GM11168 (cell line): ENCODE results near the gene TBC1D14.

ENCODE experiments used
- in situ Hi-C: fragments of 300-500 bp; cut with MboI; formaldehyde crosslinking; loops from one replicate; pipeline ENCODE4 v1.12.0; 2022; ENCODE audit warnings: low sequenced_read_pairs; ENCODE audit not compliant: unreplicated experiment

TBC1D14 gene

DNA sequence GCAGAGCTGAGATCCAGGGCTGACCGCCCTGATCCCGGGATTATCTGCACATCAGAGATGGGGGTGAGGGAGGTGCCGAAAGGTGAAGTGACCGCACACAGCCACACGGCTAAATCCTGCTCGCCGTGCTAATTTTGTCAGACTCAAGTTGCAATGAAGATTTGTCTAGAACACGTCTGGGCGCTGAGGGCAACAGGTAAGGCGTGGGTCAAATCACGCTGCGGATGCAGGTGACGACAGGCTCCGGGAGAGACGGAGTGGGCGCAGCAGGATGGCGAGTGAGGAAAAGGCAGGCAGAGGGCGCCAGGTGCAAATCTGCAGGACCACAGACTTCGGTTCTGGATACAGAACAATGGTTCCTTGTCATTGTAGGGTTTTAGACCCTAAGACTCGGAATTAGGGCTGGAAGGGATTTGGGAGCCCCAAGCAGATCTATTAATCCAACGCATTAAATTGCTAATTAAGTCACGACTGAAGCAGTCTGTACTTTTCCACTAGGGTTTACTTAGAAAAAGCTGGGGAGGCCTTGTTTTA, 1.9 kb upstream of the TBC1D14 start:
- in situ Hi-C loops: no loop called here

- in situ Hi-C loops: no loop called here
These were observed 1.1 kb upstream of the TBC1D14 start for GRCh38 chr4:6908432-6909112.

- in situ Hi-C loops: loop anchor here (5.0 to 10.0 kb wide), 2 partner anchors 62 to 155 kb away; partner anchors contain the start of gene GRPEL1
These were observed 329 bp downstream of the TBC1D14 start for GRCh38 chr4:6909970-6910339.

DNA sequence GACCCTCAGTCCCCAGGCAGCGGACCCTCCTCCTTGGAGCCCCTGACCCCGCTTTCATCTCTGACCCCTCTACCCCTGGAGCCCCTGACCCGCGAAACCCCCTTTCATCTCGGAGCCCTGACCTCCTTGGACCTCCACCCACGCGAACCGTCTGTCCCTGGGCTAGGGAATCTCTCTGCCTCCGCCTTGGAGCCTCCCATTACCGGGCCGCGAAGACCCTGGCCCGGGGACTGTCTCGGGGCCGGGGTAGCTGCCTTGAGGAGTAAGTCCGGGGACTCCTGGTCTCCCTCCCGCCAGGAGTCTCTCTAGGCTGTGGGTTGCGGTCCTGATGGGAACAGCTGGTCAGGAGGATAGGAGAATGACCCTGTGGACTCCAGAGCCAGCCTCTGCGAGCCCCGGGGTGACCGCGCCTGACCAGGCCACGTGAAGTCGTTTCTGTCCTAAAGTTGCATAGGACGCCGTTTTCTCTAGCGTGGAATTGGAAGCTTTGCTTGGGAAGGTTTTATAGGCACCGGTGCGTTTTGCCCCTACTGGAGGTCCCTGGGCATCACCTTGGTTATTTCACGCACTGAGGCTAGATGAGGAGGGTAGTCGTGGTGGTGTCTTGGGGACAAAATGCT, 824 bp downstream of the TBC1D14 start:
- in situ Hi-C loops: loop anchor here (5.0 to 10.0 kb wide), 2 partner anchors 62 to 154 kb away; partner anchors contain the start of gene GRPEL1

- in situ Hi-C loops: loop anchor here (5.0 to 10.0 kb wide), 2 partner anchors 61 to 154 kb away; partner anchors contain the start of gene GRPEL1
These were observed 1.6 kb downstream of the TBC1D14 start for GRCh38 chr4:6910960-6911874.

GRCh38 chr4:6911917-6912316, 2.3 kb downstream of the TBC1D14 start:
- in situ Hi-C loops: loop anchor here (5.0 to 10.0 kb wide), 2 partner anchors 60 to 153 kb away; partner anchors contain the start of gene GRPEL1

GRCh38 chr4:6912441-6912840, 2.8 kb downstream of the TBC1D14 start:
- in situ Hi-C loops: loop anchor here (5.0 to 10.0 kb wide), 2 partner anchors 60 to 152 kb away; partner anchors contain the start of gene GRPEL1

- in situ Hi-C loops: loop anchor here (5.0 to 10.0 kb wide), 2 partner anchors 59 to 151 kb away; partner anchors contain the start of gene GRPEL1
These were observed 3.8 kb downstream of the TBC1D14 start for GRCh38 chr4:6913350-6913905.

DNA sequence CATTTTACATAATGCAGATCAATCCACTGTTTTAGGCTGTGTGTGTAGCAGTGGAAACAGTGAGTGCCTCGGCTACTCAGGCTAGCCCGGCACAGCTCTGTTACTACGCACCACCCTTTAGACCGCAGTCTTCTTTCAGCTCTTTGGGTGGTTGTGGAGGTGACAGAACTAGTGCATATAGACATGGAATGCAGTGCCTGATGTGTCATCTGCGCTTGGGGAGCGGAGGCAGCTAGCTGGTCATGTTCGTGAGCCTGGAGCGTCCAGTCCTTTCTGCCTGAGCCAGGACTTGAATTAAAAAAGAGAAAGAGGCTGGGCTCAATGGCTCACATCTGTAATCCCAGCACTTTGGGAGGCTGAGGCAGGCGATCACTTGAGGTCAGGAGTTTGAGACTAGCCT, 4.8 kb downstream of the TBC1D14 start:
- in situ Hi-C loops: loop anchor here (5.0 to 10.0 kb wide), 2 partner anchors 58 to 150 kb away; partner anchors contain the start of gene GRPEL1

GRCh38 chr4:6915041-6916005, 5.7 kb downstream of the TBC1D14 start:
- in situ Hi-C loops: loop anchor here (10.0 kb wide), 1 partner anchor 149 kb away; the partner anchor contains the start of gene GRPEL1

DNA sequence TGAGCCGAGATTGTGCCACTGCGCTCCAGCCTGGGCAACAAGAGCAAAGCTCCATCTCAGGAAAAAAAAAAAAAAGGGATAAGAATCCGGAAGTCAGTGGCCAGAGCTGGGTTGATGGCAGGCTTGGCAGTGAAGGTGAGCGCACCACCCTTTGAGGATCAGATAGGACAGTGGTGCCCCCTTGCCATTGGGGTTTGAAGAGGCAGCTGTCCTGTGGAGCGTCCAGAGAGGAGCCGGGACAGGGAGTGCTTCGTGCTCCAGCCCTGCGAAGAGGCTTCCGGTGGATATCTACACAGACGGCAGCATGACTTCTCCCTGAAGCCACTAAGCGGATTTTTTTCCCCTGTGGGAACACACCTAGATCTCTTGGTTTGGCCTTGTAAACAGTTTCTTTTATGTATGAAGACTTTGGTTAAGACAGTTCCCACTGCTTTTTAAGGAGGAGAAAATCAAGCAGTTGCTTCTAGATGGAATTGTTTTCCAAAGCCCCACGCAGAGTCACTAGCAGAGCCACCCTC, 6.5 kb downstream of the TBC1D14 start:
- in situ Hi-C loops: loop anchor here (10.0 kb wide), 1 partner anchor 149 kb away; the partner anchor contains the start of gene GRPEL1

- in situ Hi-C loops: loop anchor here (10.0 kb wide), 1 partner anchor 148 kb away; the partner anchor contains the start of gene GRPEL1
These were observed 7.2 kb downstream of the TBC1D14 start for GRCh38 chr4:6916587-6917460.

GRCh38 chr4:6917461-6918271, 8.0 kb downstream of the TBC1D14 start:
- in situ Hi-C loops: loop anchor here (10.0 kb wide), 1 partner anchor 147 kb away; the partner anchor contains the start of gene GRPEL1

- in situ Hi-C loops: loop anchor here (10.0 kb wide), 1 partner anchor 146 kb away; the partner anchor contains the start of gene GRPEL1
These were observed 8.7 kb downstream of the TBC1D14 start for GRCh38 chr4:6918338-6918737.

DNA sequence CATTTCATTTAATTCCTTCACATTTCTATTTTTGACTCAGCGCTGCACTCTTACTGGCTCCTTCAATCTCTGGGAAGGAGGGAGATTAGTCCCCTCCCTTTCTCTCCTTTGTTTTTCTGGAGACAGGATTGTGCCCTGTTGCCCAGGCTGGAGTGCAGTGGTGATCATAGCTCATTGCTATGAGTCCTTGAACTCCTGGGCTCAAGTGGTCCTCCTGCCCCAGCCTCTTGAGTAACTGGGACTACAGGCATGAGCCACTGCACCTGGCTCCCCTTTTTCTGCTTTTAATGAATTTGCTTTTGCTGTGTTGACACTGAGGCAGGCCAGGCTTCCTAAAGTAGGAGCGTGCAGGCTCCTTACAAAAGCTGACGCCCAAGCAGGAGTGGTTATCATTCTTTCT, 10.5 kb downstream of the TBC1D14 start:
- in situ Hi-C loops: no loop called here

GRCh38 chr4:6923507-6923906, 13.9 kb downstream of the TBC1D14 start:
- in situ Hi-C loops: no loop called here
